Measurements from ENCODE around the gene EMILIN2.

Gene EMILIN2

DNA sequence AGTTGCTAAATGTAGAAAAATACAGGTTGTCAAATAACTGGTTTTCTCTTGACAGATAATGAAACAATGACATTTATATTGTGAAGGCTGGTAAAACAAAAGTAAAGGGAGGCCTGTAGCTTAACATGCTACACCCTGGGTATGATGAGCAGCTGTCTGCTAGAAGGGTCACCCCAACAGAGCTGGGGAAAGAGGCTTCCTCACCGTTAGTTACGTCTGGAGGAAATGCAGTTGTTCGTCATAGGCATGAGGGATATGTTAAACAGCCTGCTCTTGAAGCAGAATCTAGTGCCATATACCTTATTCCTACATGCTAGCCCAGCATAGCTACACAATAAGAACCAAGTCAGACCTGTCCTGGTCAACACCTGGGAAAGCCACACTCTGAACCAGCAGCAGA, 116.2 kb downstream of the EMILIN2 start:
- no peaks in the 10 kb centered on the region for H3K36me3 ChIP-seq
- no peak overlapping the region for H3K4me3 ChIP-seq (ENCODE audit: low read depth, low read length)
- 0 out of 2 replicates have a peak, but pooled peaks cover 4% of the 10 kb centered on the region for H3K4me1 ChIP-seq
- no peaks in the 10 kb centered on the region for H3K27me3 ChIP-seq
- H3K9me3 ChIP-seq: no peaks in the 10 kb centered on the region
- TF ChIP-seq, protein P1, sequence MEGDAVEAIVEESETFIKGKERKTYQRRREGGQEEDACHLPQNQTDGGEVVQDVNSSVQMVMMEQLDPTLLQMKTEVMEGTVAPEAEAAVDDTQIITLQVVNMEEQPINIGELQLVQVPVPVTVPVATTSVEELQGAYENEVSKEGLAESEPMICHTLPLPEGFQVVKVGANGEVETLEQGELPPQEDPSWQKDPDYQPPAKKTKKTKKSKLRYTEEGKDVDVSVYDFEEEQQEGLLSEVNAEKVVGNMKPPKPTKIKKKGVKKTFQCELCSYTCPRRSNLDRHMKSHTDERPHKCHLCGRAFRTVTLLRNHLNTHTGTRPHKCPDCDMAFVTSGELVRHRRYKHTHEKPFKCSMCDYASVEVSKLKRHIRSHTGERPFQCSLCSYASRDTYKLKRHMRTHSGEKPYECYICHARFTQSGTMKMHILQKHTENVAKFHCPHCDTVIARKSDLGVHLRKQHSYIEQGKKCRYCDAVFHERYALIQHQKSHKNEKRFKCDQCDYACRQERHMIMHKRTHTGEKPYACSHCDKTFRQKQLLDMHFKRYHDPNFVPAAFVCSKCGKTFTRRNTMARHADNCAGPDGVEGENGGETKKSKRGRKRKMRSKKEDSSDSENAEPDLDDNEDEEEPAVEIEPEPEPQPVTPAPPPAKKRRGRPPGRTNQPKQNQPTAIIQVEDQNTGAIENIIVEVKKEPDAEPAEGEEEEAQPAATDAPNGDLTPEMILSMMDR (IDR thresholded peaks at IDR 0.05; ENCODE audit: low read depth, low read length): no peak
- DNase-seq: no peak

DNA sequence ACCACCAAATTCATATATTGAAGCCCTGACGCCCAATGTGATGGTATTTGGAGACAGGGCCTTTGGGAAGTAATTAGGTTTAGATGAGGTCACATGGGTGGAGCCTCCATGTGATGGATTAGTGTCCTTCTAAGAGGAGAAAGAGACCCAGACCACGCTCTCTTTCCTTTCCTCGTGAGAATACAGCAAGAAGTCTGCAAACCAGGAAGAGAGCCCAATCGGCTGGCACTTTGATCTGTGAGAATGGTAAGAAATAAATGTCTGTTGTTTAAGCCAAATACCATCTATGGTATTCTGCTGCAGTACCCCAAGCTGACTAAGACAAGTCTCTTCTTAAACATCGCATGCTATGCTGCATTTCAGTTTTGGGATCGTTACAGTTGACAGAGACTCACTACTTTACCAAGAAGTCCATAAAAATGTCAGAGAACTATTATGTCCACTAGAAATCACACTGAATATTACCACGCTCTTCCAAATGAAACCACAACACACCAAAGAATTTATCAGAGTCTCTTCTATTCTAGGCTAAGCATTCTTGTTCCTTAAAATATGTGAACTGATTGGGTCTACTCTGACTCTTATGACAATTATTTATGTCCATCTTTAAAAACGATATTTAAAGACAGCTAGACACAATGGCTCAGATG, 117.7 kb downstream of the EMILIN2 start:
- Histone ChIP-seq H3K36me3 (no peaks in the 10 kb centered on the region), H3K4me1 (0 out of 2 replicates have a peak, but pooled peaks cover 4% of the 10 kb centered on the region), H3K9me3 (no peaks in the 10 kb centered on the region), H3K27me3 (no peaks in the 10 kb centered on the region), H3K4me3 (ENCODE audit: low read depth, low read length) (no peak overlapping the region)
- TF ChIP-seq, protein P1 (IDR thresholded peaks at IDR 0.05; ENCODE audit: low read depth, low read length): no peak
- no peak for DNase-seq

Measured in BE2C (cell line).